ENCODE measurements around the gene LCN10. TPM values are rescaled to one million over a fixed set of nuclear protein-coding genes. Genes with fewer than 3 reads are reported as not detected.
A peak's percentile ranks its signal among the peaks of the same experiment; 100 is the strongest.

The LCN10 gene
- total RNA-seq, 4 donors from 2014 or later: 3.9 to 16.5 (median 9.9) TPM

DNA sequence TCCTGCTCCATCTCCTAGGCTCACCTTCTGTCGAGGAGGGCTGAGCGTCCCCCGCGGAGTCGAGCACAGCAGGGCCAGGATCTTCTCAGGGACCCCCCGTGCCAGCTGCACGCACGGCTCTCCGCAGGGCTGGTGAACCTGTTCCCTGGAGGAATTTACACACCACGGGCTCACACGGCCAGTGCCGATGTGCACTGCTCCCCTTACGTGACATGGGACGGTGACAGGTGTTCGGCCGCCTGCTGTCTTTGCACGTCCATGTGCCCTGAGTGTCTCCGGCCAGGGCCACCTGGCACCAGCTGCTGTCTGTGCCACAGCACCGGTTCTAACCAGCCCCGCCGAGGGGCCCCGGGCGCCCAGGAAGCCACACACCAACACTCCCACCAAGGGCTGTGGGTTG is 46.8 kb downstream of the LCN10 start:
- Histone ChIP-seq H3K27ac (no peak overlapping the region), H3K27me3 (peaks cover 24% of the 10 kb centered on the region), H3K36me3 (no peaks in the 10 kb centered on the region), H3K4me3 (no peak overlapping the region), H3K9me3 (no peaks in the 10 kb centered on the region), H3K4me1 (peaks cover 0 to 27% (median 0%) of the 10 kb centered on the region in 3 donors)
- 87% methylated on average over 11 of the region's 23 CpGs; no CpG with 5 or more reads in 1 of the 2 donors for WGBS, 2 donors (ENCODE audit: low coverage in 1 of 2)
- no peak for TF ChIP-seq POLR2AphosphoS5 (IDR thresholded peaks at IDR 0.05)
- no peak for TF ChIP-seq POLR2A (IDR thresholded peaks at IDR 0.05)
- TF ChIP-seq EP300 (IDR thresholded peaks at IDR 0.05): no peak
- TF ChIP-seq CTCF (IDR thresholded peaks at IDR 0.05): no peak
- ATAC-seq: no peak

- H3K27ac ChIP-seq: no peak overlapping the region
- 50 to 53% methylated on average over 1 to 3 of the region's 10 CpGs for WGBS, 2 donors (ENCODE audit: low coverage in 1 of 2)
- ATAC-seq: no peak
These were observed 47.3 kb downstream of the LCN10 start for GRCh38 chr9:136695435-136695895.

DNA sequence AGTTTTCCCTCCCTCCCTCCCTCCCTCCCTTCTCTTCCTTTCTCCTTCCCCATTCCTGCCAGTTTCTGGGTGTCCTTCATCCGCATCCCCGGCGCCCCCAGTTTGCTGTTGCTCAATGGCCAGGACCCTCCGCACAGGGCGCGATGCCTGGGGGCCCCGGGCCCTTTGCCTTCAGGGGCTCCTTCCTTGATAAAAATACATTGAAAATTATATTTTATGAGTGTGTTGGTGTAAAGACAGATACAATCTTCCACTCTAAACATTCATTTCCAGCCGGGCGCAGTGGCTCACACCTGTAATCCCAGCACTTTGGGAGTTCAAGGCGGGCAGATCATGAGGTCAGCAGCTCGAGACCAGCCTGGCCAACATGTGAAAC is 47.9 kb downstream of the LCN10 start:
- no peak overlapping the region for H3K4me3 ChIP-seq
- no peaks in the 10 kb centered on the region for H3K36me3 ChIP-seq
- ATAC-seq: no peak
- H3K4me1 ChIP-seq: peaks cover 0 to 38% (median 9%) of the 10 kb centered on the region in 3 donors
- H3K9me3 ChIP-seq: no peaks in the 10 kb centered on the region
- H3K27me3 ChIP-seq: peaks cover 14% of the 10 kb centered on the region
- 94% methylated on average over 10 of the region's 11 CpGs; no CpG with 5 or more reads in 1 of the 2 donors for WGBS, 2 donors (ENCODE audit: low coverage in 1 of 2)
- TF ChIP-seq POLR2AphosphoS5 (IDR thresholded peaks at IDR 0.05) (no peak), CTCF (IDR thresholded peaks at IDR 0.05) (no peak), EP300 (IDR thresholded peaks at IDR 0.05) (no peak)
- no peak overlapping the region for H3K27ac ChIP-seq

More at GRCh38 chr9:136695435-136695895, 47.3 kb downstream of the LCN10 start:
- Histone ChIP-seq H3K36me3 (no peaks in the 10 kb centered on the region), H3K27me3 (peaks cover 20% of the 10 kb centered on the region), H3K4me1 (peaks cover 0 to 32% (median 5%) of the 10 kb centered on the region in 3 donors), H3K9me3 (no peaks in the 10 kb centered on the region), H3K4me3 (no peak overlapping the region)
- no peak for TF ChIP-seq POLR2A (IDR thresholded peaks at IDR 0.05)
- no peak for TF ChIP-seq CTCF (IDR thresholded peaks at IDR 0.05)
- TF ChIP-seq EP300 (IDR thresholded peaks at IDR 0.05): no peak
- no peak for TF ChIP-seq POLR2AphosphoS5 (IDR thresholded peaks at IDR 0.05)

GRCh38 chr9:136694163-136694871 is 48.4 kb downstream of the LCN10 start:
- TF ChIP-seq CTCF (IDR thresholded peaks at IDR 0.05) (peak in 3 of 4 experiments; percentile 56 to 79 (median 59)), POLR2AphosphoS5 (IDR thresholded peaks at IDR 0.05) (no peak)
- Histone ChIP-seq H3K36me3 (no peaks in the 10 kb centered on the region), H3K4me3 (no peak overlapping the region), H3K27ac (no peak overlapping the region), H3K9me3 (no peaks in the 10 kb centered on the region), H3K27me3 (peaks cover 9% of the 10 kb centered on the region), H3K4me1 (peaks cover 0 to 43% (median 9%) of the 10 kb centered on the region in 3 donors)
- 14 to 60% methylated on average over 1 to 2 of the region's 32 CpGs for WGBS, 2 donors (ENCODE audit: low coverage in 1 of 2)
- peak; percentile 65 for ATAC-seq
